ENCODE results near the gene LRRC73. TPM values are rescaled to one million over a fixed set of nuclear protein-coding genes. Genes with fewer than 3 reads are reported as not detected.

Gene LRRC73
- total RNA-seq, 1 donor from 2014 or later: 0.55 TPM

GRCh38 chr6:43508481-43509141 is 1.5 kb downstream of the LRRC73 start:
- peaks cover 46% of the 10 kb centered on the region for H3K36me3 ChIP-seq
- DNase-seq: no peak
- H3K27me3 ChIP-seq: no peaks in the 10 kb centered on the region
- H3K9me3 ChIP-seq: no peaks in the 10 kb centered on the region
- intact Hi-C loops (cut with DNase I): loop anchor here (10.0 kb wide), 2 partner anchors 54 to 124 kb away; partner anchors contain the start of gene DLK2
- H3K4me1 ChIP-seq: peaks cover 20% of the 10 kb centered on the region
- TF ChIP-seq CTCF (IDR thresholded peaks at IDR 0.05): no peak
- ATAC-seq: no peak
- H3K4me3 ChIP-seq: no peak overlapping the region
- H3K27ac ChIP-seq: no peak overlapping the region

- peaks cover 20% of the 10 kb centered on the region for H3K4me1 ChIP-seq
- no peaks in the 10 kb centered on the region for H3K9me3 ChIP-seq
- peaks cover 44% of the 10 kb centered on the region for H3K36me3 ChIP-seq
- intact Hi-C loops (cut with DNase I): loop anchor here (10.0 kb wide), 2 partner anchors 52 to 122 kb away; partner anchors contain the start of gene DLK2
- H3K27ac ChIP-seq: no peak overlapping the region
- H3K27me3 ChIP-seq: no peaks in the 10 kb centered on the region
- TF ChIP-seq CTCF (IDR thresholded peaks at IDR 0.05): peak; percentile 98
- DNase-seq: peak; percentile 76
- no peak overlapping the region for H3K4me3 ChIP-seq
- peak; percentile 79 for ATAC-seq
These were observed 3.3 kb downstream of the LRRC73 start for GRCh38 chr6:43506667-43507471.

GRCh38 chr6:43506171-43506570 is 4.0 kb downstream of the LRRC73 start:
- Histone ChIP-seq H3K4me1 (peaks cover 20% of the 10 kb centered on the region), H3K27ac (no peak overlapping the region), H3K9me3 (no peaks in the 10 kb centered on the region), H3K4me3 (no peak overlapping the region), H3K36me3 (peaks cover 40% of the 10 kb centered on the region), H3K27me3 (no peaks in the 10 kb centered on the region)
- intact Hi-C loops (cut with DNase I): loop anchor here (10.0 kb wide), 2 partner anchors 51 to 121 kb away; partner anchors contain the start of gene DLK2
- no peak for ATAC-seq
- TF ChIP-seq CTCF (IDR thresholded peaks at IDR 0.05): no peak
- DNase-seq: no peak

- intact Hi-C loops (cut with DNase I): loop anchor here (10.0 kb wide), 2 partner anchors 51 to 121 kb away; partner anchors contain the start of gene DLK2
These were observed 4.4 kb downstream of the LRRC73 start for GRCh38 chr6:43505718-43506117.

More at GRCh38 chr6:43505718-43506117, 4.4 kb downstream of the LRRC73 start:
- Histone ChIP-seq H3K9me3 (no peaks in the 10 kb centered on the region), H3K4me3 (no peak overlapping the region), H3K4me1 (peaks cover 17% of the 10 kb centered on the region), H3K27ac (no peak overlapping the region), H3K36me3 (peaks cover 40% of the 10 kb centered on the region), H3K27me3 (no peaks in the 10 kb centered on the region)
- ATAC-seq (no peak), DNase-seq (no peak)
- no peak for TF ChIP-seq CTCF (IDR thresholded peaks at IDR 0.05)
